Naive thymus-derived CD8-positive, alpha-beta T cell (primary cell): Measurements from ENCODE around the gene RNF148. TPM values are rescaled to one million over a fixed set of nuclear protein-coding genes. Genes with fewer than 3 reads are reported as not detected.
"Not testable (repeated sequence)": the region's sequence is repeated elsewhere in the genome, so short reads cannot be mapped to it uniquely, and the experiment has no call there.

Experiments used
- ATAC-seq, 2 donors: fragments of 150-1000 bp; cut with Tn5 transposase in 1 of 2; sonication (Bioruptor Pico), chemical (Tn5 transposase) in 1 of 2; 1 replicate in 1 of 2; 2 replicates in 1 of 2; pipeline ENCODE4 v1.10.0; 2021; ENCODE audit warnings: mild to moderate bottlenecking in 2 of 2, moderate library complexity in 2 of 2
- POLR2A ChIA-PET: fragments of 350-600 bp; sonication (Branson Sonifier 250); formaldehyde crosslinking; loops from one replicate; lab custom pipeline; 2021; ENCODE audit warnings: antibody characterized with exemption; lab: Charles Lee
- DNase-seq, 10 donors: peaks; one replicate each; pipeline versions ENCODE4 v3.0.0 to v3.0.0-alpha.2; 2020 to 2022
- H3K27ac Mint-ChIP-seq, 10 donors: one replicate each; pipeline ENCODE4 v1.8.0; 2020 to 2022; ENCODE audit warnings: mild to moderate bottlenecking in 10 of 10, mixed read lengths in 10 of 10, moderate library complexity in 4 of 10, inconsistent platforms in 1 of 10
- H3K27me3 Mint-ChIP-seq, 5 donors: one replicate each; pipeline ENCODE4 v1.8.0; 2021 to 2022; ENCODE audit warnings: mixed read lengths in 5 of 5
- H3K36me3 Mint-ChIP-seq, 3 donors: one replicate each; pipeline ENCODE4 v1.8.0; 2020 to 2022; ENCODE audit warnings: mixed read lengths in 3 of 3, mild to moderate bottlenecking in 2 of 3, inconsistent platforms in 1 of 3
- H3K4me1 Mint-ChIP-seq, 4 donors: one replicate each; pipeline ENCODE4 v1.8.0; 2021 to 2022; ENCODE audit warnings: mixed read lengths in 4 of 4
- H3K4me3 Mint-ChIP-seq, 10 donors: one replicate each; pipeline ENCODE4 v1.8.0; 2020 to 2022; ENCODE audit warnings: mild to moderate bottlenecking in 10 of 10, mixed read lengths in 10 of 10, moderate library complexity in 6 of 10, inconsistent platforms in 1 of 10
- H3K9me3 Mint-ChIP-seq, 9 donors: one replicate each; pipeline ENCODE4 v1.8.0; 2020 to 2022; ENCODE audit warnings: mixed read lengths in 9 of 9, mild to moderate bottlenecking in 3 of 9, inconsistent platforms in 1 of 9, moderate library complexity in 1 of 9
- polyA plus RNA-seq, 3 donors: library from polyadenylated mRNA; unstranded; fragments of 300-500 nt; fragmentation: Illumina TruSeq; gene quantifications; one replicate each; pipeline ENCODE4 v1.2.3, GENCODE V29; 2021
- total RNA-seq, 8 experiments: library from RNA in 2 of 8; stranded (reverse) in 2 of 8; gene quantifications; one replicate each; pipeline ENCODE4 v1.2.3 and lab custom pipeline; 2021 to 2026

RNF148 gene
- total and polyA plus RNA-seq, 5 experiments from 2014 or later = not detected

- DNase-seq (no peak), ATAC-seq (no peak)
- Mint-ChIP-seq H3K4me3 (no peak overlapping the region), H3K4me1 (no peaks in the 10 kb centered on the region), H3K27me3 (no peaks in the 10 kb centered on the region), H3K9me3 (peaks cover 0 to 7% (median under 1%) of the 10 kb centered on the region in 9 donors), H3K27ac (no peak overlapping the region), H3K36me3 (no peaks in the 10 kb centered on the region)
- POLR2A ChIA-PET = no interaction called here
These were observed 18.2 kb downstream of the RNF148 start for GRCh38 chr7:122684504-122684903.

GRCh38 chr7:122682815-122683550 is 19.7 kb downstream of the RNF148 start:
- H3K27me3 Mint-ChIP-seq = no peaks in the 10 kb centered on the region
- H3K9me3 Mint-ChIP-seq = peaks cover 0 to 20% (median 5%) of the 10 kb centered on the region in 9 donors
- no peak overlapping the region for H3K4me3 Mint-ChIP-seq
- no peak for DNase-seq
- no peaks in the 10 kb centered on the region for H3K4me1 Mint-ChIP-seq
- ATAC-seq = no peak
- POLR2A ChIA-PET = no interaction called here
- H3K36me3 Mint-ChIP-seq = no peaks in the 10 kb centered on the region
- H3K27ac Mint-ChIP-seq = no peak overlapping the region

GRCh38 chr7:122681186-122681585 is 21.5 kb downstream of the RNF148 start:
- ATAC-seq, POLR2A ChIA-PET, H3K27me3 Mint-ChIP-seq, H3K4me3 Mint-ChIP-seq, H3K4me1 Mint-ChIP-seq, H3K27ac Mint-ChIP-seq, DNase-seq, H3K36me3 Mint-ChIP-seq: not testable (repeated sequence)
- peaks cover 0 to 38% (median 6%) of the 10 kb centered on the region in 9 donors for H3K9me3 Mint-ChIP-seq

GRCh38 chr7:122679813-122680212 is 22.9 kb downstream of the RNF148 start:
- no peak for ATAC-seq
- Mint-ChIP-seq H3K36me3 (no peaks in the 10 kb centered on the region), H3K9me3 (peaks cover 0 to 40% (median 6%) of the 10 kb centered on the region in 9 donors), H3K4me1 (no peaks in the 10 kb centered on the region), H3K27ac (no peak overlapping the region), H3K4me3 (no peak overlapping the region), H3K27me3 (no peaks in the 10 kb centered on the region)
- no peak for DNase-seq
- POLR2A ChIA-PET = no interaction called here

- DNase-seq, H3K36me3 Mint-ChIP-seq, POLR2A ChIA-PET, H3K27ac Mint-ChIP-seq, H3K4me1 Mint-ChIP-seq, H3K4me3 Mint-ChIP-seq, ATAC-seq, H3K27me3 Mint-ChIP-seq: not testable (repeated sequence)
- H3K9me3 Mint-ChIP-seq = peaks cover 0 to 40% (median 6%) of the 10 kb centered on the region in 9 donors
These were observed 23.4 kb downstream of the RNF148 start for GRCh38 chr7:122679269-122679709.

- POLR2A ChIA-PET = no interaction called here
- DNase-seq (no peak), ATAC-seq (no peak)
- no peaks in the 10 kb centered on the region for H3K4me1 Mint-ChIP-seq
- no peaks in the 10 kb centered on the region for H3K36me3 Mint-ChIP-seq
- peaks cover 0 to 40% (median 7%) of the 10 kb centered on the region in 9 donors for H3K9me3 Mint-ChIP-seq
- no peak overlapping the region for H3K27ac Mint-ChIP-seq
- no peak overlapping the region for H3K4me3 Mint-ChIP-seq
- no peaks in the 10 kb centered on the region for H3K27me3 Mint-ChIP-seq
These were observed 25.6 kb downstream of the RNF148 start for GRCh38 chr7:122677149-122677548.

GRCh38 chr7:122676466-122676865 is 26.3 kb downstream of the RNF148 start:
- Mint-ChIP-seq H3K4me3 (no peak overlapping the region), H3K27ac (no peak overlapping the region), H3K9me3 (peaks cover 0 to 40% (median 7%) of the 10 kb centered on the region in 9 donors), H3K27me3 (no peaks in the 10 kb centered on the region), H3K4me1 (no peaks in the 10 kb centered on the region), H3K36me3 (no peaks in the 10 kb centered on the region)
- DNase-seq (no peak), ATAC-seq (no peak)
- POLR2A ChIA-PET = no interaction called here

GRCh38 chr7:122675621-122676020 is 27.1 kb downstream of the RNF148 start:
- Mint-ChIP-seq H3K27me3 (no peaks in the 10 kb centered on the region), H3K36me3 (no peaks in the 10 kb centered on the region), H3K4me3 (no peak overlapping the region), H3K9me3 (peaks cover 0 to 40% (median 7%) of the 10 kb centered on the region in 9 donors), H3K4me1 (no peaks in the 10 kb centered on the region), H3K27ac (no peak overlapping the region)
- no peak for ATAC-seq
- POLR2A ChIA-PET = no interaction called here
- no peak for DNase-seq

- peaks cover 0 to 40% (median 7%) of the 10 kb centered on the region in 9 donors for H3K9me3 Mint-ChIP-seq
- no peak overlapping the region for H3K4me3 Mint-ChIP-seq
- POLR2A ChIA-PET = no interaction called here
- H3K27me3 Mint-ChIP-seq = no peaks in the 10 kb centered on the region
- DNase-seq (no peak), ATAC-seq (no peak)
- H3K36me3 Mint-ChIP-seq = no peaks in the 10 kb centered on the region
- H3K27ac Mint-ChIP-seq = no peak overlapping the region
- H3K4me1 Mint-ChIP-seq = no peaks in the 10 kb centered on the region
These were observed 27.7 kb downstream of the RNF148 start for GRCh38 chr7:122675011-122675410.

- H3K9me3 Mint-ChIP-seq = peaks cover 0 to 35% (median 8%) of the 10 kb centered on the region in 9 donors
- POLR2A ChIA-PET = no interaction called here
- H3K27me3 Mint-ChIP-seq = no peaks in the 10 kb centered on the region
- H3K4me3 Mint-ChIP-seq = no peak overlapping the region
- H3K27ac Mint-ChIP-seq = no peak overlapping the region
- H3K36me3 Mint-ChIP-seq = no peaks in the 10 kb centered on the region
- ATAC-seq = no peak
- no peak for DNase-seq
- no peaks in the 10 kb centered on the region for H3K4me1 Mint-ChIP-seq
These were observed 28.2 kb downstream of the RNF148 start for GRCh38 chr7:122674502-122674901.

- peaks cover 0 to 29% (median 8%) of the 10 kb centered on the region in 9 donors for H3K9me3 Mint-ChIP-seq
- no peaks in the 10 kb centered on the region for H3K36me3 Mint-ChIP-seq
- POLR2A ChIA-PET = no interaction called here
- no peak overlapping the region for H3K4me3 Mint-ChIP-seq
- H3K4me1 Mint-ChIP-seq = no peaks in the 10 kb centered on the region
- DNase-seq (no peak), ATAC-seq (no peak)
- H3K27ac Mint-ChIP-seq = no peak overlapping the region
- H3K27me3 Mint-ChIP-seq = no peaks in the 10 kb centered on the region
These were observed 28.8 kb downstream of the RNF148 start for GRCh38 chr7:122673951-122674350.

- no peaks in the 10 kb centered on the region for H3K27me3 Mint-ChIP-seq
- no peaks in the 10 kb centered on the region for H3K36me3 Mint-ChIP-seq
- no peak for ATAC-seq
- H3K27ac Mint-ChIP-seq = no peak overlapping the region
- no peak overlapping the region for H3K4me3 Mint-ChIP-seq
- H3K4me1 Mint-ChIP-seq = no peaks in the 10 kb centered on the region
- peaks cover 0 to 19% (median 1%) of the 10 kb centered on the region in 9 donors for H3K9me3 Mint-ChIP-seq
- no peak for DNase-seq
- POLR2A ChIA-PET = no interaction called here
These were observed 30.2 kb downstream of the RNF148 start for GRCh38 chr7:122672536-122672935.

- H3K36me3 Mint-ChIP-seq = no peaks in the 10 kb centered on the region
- no peak overlapping the region for H3K27ac Mint-ChIP-seq
- ATAC-seq (no peak), DNase-seq (no peak)
- POLR2A ChIA-PET = no interaction called here
- no peak overlapping the region for H3K4me3 Mint-ChIP-seq
- H3K27me3 Mint-ChIP-seq = no peaks in the 10 kb centered on the region
- H3K9me3 Mint-ChIP-seq = peaks cover 0 to 11% (median 2%) of the 10 kb centered on the region in 9 donors
- H3K4me1 Mint-ChIP-seq = no peaks in the 10 kb centered on the region
These were observed 39.0 kb downstream of the RNF148 start for GRCh38 chr7:122663733-122664132.

GRCh38 chr7:122658856-122659255 is 43.9 kb downstream of the RNF148 start:
- no peak for ATAC-seq

More at GRCh38 chr7:122658856-122659255, 43.9 kb downstream of the RNF148 start:
- DNase-seq = no peak
- Mint-ChIP-seq H3K27ac (no peak overlapping the region), H3K27me3 (no peaks in the 10 kb centered on the region), H3K4me3 (no peak overlapping the region), H3K36me3 (no peaks in the 10 kb centered on the region), H3K4me1 (no peaks in the 10 kb centered on the region), H3K9me3 (peaks cover 0 to 11% (median 4%) of the 10 kb centered on the region in 9 donors)
- POLR2A ChIA-PET = no interaction called here
